GM12801 (cell line): ENCODE data around the gene ACADSB.

Experiments
- CTCF ChIP-seq: IDR thresholded peaks from one replicate; pipeline ENCODE4 v1.5.1; 2011; ENCODE audit warnings: control low read depth; ENCODE audit not compliant: insufficient read length; ENCODE audit errors: extremely low read depth

The ACADSB gene

DNA sequence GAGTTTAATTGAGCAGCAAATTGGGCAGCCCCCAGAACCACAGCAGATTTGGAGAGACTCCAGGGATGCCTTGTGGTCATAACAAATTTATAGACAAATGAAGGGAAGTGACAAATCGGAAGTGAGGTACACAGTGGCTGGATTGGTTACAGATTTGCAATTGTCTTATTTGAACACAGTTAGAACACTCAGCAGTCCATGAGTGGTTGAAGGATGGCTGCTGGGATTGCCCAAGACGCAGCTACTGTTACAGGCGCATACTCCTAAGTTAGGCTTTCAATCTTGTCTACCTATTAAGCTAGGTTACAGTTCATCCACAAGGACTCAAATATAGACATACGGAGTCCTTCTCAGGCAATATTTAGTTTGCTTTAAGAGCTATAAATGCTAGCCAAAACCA is 7.4 kb downstream of the ACADSB start:
- no peak for TF ChIP-seq CTCF

GRCh38 chr10:123017421-123018165 is 8.8 kb downstream of the ACADSB start:
- TF ChIP-seq CTCF: no peak

GRCh38 chr10:123018531-123018930 is 9.7 kb downstream of the ACADSB start:
- no peak for TF ChIP-seq CTCF

DNA sequence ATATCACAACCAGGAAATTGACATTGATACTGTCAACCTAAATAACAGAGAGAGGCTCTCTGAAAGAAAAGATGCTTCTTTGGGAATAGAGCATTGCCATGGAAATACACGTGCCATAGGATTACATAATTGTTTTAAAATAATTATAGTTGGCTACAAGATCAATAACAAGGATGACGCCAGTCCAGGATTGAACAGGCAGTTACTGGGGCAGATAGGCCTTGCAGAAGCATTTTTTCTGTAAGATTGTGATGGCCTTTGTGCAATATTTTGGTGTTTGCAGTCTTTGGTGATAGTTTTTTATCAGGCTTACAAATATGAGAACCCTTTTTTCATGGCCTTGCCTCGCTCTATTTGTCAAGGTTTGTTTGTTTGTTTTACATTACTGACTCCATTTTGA is 10.5 kb downstream of the ACADSB start:
- no peak for TF ChIP-seq CTCF

- no peak for TF ChIP-seq CTCF
These were observed 11.3 kb downstream of the ACADSB start for GRCh38 chr10:123019941-123020703.

- TF ChIP-seq CTCF: no peak
These were observed 12.7 kb downstream of the ACADSB start for GRCh38 chr10:123021517-123021916.

GRCh38 chr10:123024540-123024939 is 15.7 kb downstream of the ACADSB start:
- no peak for TF ChIP-seq CTCF
